ENCODE data around the gene LRIG2. TPM values are rescaled to one million over a fixed set of nuclear protein-coding genes. Genes with fewer than 3 reads are reported as not detected.
"Not testable (repeated sequence)": the region's sequence is repeated elsewhere in the genome, so short reads cannot be mapped to it uniquely, and the experiment has no call there.

Gene LRIG2
- total RNA-seq, 1 experiment from 2014 or later = 7.2 TPM

DNA sequence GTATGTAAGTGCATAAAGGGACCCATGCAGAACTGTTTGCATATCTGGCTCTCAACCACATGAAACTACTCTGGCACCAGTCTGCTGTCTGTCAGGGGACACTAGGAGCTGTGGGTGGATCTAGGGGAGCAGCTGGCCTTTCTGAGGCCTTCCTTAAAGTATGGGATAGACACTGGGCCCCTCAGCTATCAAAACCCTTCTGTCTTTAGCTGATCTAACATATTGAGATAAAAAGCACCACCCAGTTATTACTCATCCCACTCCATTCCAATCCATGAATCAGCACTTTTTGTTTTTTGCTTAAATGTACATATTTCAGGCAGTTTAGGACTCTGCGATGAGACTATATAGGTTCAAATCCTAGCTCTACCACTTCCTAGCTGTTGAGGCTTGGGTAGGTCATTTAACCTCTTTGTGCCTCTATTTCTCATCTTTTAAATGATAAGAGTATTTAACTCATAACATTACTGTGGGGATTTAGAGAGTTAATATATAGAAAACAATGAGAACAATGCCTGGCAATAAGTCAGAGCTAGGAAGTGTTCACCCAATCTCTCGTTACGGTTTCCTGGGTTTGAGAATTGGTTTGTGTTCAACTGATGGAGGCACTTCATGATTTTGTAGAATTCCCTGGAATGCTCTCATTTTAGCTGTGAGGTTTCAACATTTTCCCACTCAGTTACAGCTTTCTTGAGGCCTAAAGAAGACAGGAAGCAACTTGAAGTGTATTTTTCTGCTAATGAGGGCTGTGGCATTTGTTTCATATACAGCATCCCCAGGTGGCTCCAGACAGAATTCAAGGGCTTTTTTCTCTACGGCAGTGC, 68.9 kb downstream of the LRIG2 start:
- H3K27me3 ChIP-seq (replicated peaks) = no peaks in the 10 kb centered on the region
- no peak overlapping the region for H3K27ac ChIP-seq
- H3K9me3 ChIP-seq (replicated peaks) = no peaks in the 10 kb centered on the region
- peaks cover 18% of the 10 kb centered on the region for H3K4me1 ChIP-seq (replicated peaks)
- H3K4me3 ChIP-seq = no peak overlapping the region
- DNase-seq (ENCODE audit: low read depth in 1 of 2, low spot score in 2 of 2) = peak in 1 of 2 experiments; percentile 22
- no peaks in the 10 kb centered on the region for H3K36me3 ChIP-seq

DNA sequence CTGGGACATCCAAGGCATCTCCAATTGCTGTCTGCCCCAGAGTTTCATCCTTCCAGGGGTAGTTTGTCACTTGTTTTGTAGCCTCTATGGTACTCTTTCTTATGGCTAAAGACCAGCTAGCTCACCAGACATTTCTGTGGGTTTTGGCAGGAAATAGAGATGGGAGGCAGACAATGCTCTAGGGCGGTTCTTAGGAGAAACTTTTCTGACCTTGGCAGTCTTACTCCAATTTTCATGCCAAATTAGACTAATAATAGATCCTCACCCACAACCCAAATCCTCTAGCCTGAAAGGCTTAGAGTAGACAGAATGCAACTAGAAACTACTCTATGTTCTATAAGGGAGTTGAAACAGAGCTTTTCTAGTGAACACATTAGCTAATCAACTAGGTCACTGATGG, 69.8 kb downstream of the LRIG2 start:
- no peaks in the 10 kb centered on the region for H3K36me3 ChIP-seq
- no peak for DNase-seq (ENCODE audit: low read depth in 1 of 2, low spot score in 2 of 2)
- no peaks in the 10 kb centered on the region for H3K9me3 ChIP-seq (replicated peaks)
- H3K4me3 ChIP-seq = no peak overlapping the region
- no peaks in the 10 kb centered on the region for H3K27me3 ChIP-seq (replicated peaks)
- H3K4me1 ChIP-seq (replicated peaks) = peaks cover 18% of the 10 kb centered on the region
- H3K27ac ChIP-seq = no peak overlapping the region

DNA sequence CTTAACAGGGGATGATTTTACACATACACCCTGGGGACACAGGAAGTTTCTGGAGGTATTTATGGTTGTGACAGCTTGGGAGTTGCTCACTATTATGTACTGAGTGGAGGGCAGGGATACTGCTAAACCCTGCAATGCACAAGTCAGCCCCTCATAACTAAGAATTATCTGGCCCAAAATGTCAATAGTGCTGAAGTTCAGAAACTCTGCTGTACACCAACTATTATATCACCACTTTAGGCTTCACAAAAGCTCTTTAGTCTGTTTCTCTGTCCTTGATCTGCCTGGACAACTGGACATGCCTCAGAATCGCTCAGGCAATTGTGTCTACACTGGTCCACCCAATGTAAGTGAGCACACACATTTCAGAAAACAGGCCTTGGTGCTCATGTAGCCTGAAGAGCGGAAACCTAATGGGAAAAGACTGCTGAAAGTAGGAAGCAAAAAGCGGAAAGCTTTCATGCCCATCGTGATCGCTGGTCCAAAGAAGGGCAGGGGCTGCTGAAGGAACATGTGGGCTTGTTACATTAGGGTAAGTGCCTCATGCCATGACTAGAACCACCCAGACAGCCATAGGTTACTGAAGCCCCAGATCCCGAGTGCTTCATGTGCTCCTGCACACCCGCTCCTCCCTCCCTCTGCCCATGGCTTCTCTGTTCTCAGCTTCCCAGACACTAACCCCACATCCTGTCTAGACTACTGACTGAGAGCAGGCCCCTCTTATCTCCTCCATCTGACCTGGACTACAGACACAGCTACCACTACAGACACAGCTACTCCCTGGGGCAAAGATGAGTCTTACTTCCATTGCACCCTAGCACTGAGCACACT, 73.5 kb downstream of the LRIG2 start:
- no peaks in the 10 kb centered on the region for H3K9me3 ChIP-seq (replicated peaks)
- no peaks in the 10 kb centered on the region for H3K36me3 ChIP-seq
- no peaks in the 10 kb centered on the region for H3K27me3 ChIP-seq (replicated peaks)
- no peak overlapping the region for H3K27ac ChIP-seq
- DNase-seq (ENCODE audit: low read depth in 1 of 2, low spot score in 2 of 2) = no peak
- H3K4me3 ChIP-seq = no peak overlapping the region
- peaks cover 9% of the 10 kb centered on the region for H3K4me1 ChIP-seq (replicated peaks)

DNA sequence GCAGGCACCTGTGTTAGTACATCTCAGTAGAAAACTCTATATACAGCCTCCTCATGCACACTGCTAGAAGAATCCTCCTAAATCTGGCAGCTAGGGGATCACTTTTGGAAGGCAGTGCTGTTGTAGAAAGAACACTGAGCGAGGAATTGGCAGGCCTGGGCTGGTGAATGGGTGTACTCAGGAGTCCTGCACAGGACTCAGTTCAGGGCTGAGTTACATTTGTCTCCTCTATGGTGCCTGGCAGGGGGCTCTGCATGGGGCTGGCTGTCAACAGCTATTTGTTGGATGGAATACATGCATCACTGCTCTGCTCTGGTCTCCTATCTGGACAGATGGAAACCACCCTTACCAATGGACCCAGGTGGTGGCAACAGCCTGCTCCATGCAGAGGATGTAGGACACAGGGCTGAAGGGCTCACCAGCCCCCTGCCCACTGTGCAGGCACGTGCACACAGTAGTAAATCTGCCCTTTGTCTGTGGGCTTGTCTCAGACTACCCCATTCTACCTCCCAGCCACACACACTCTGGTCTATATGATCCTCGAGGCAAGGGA, 74.2 kb downstream of the LRIG2 start:
- Histone ChIP-seq H3K4me1 (replicated peaks) (peaks cover 3% of the 10 kb centered on the region; the same call in 1 of the 2 replicates), H3K4me3 (no peak overlapping the region), H3K36me3 (no peaks in the 10 kb centered on the region), H3K9me3 (replicated peaks) (no peaks in the 10 kb centered on the region), H3K27ac (no peak overlapping the region), H3K27me3 (replicated peaks) (no peaks in the 10 kb centered on the region)
- DNase-seq (ENCODE audit: low read depth in 1 of 2, low spot score in 2 of 2) = no peak

DNA sequence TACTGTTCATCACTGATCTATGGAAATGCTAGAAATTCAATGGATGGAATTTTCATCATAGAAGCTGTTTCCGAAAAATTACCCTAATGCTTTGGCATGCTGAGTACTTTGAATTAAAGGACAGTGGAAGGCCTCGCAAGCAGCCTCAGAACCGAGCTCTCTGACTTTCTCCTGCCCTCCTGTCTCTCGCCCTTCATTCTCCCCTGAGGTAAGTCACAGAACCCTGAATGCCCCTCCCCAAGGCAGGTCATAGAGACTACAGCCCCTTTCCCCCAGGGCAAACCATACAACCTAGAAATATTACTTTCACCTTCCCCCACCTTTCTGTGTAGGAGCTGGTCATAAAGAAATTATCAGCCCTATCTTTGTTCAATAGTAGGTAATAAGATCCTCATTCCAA, 74.8 kb downstream of the LRIG2 start:
- Histone ChIP-seq H3K27me3 (replicated peaks) (no peaks in the 10 kb centered on the region), H3K4me1 (replicated peaks) (no peaks in the 10 kb centered on the region), H3K36me3 (no peaks in the 10 kb centered on the region), H3K9me3 (replicated peaks) (no peaks in the 10 kb centered on the region), H3K4me3 (no peak overlapping the region), H3K27ac (no peak overlapping the region)
- no peak for DNase-seq (ENCODE audit: low read depth in 1 of 2, low spot score in 2 of 2)

DNA sequence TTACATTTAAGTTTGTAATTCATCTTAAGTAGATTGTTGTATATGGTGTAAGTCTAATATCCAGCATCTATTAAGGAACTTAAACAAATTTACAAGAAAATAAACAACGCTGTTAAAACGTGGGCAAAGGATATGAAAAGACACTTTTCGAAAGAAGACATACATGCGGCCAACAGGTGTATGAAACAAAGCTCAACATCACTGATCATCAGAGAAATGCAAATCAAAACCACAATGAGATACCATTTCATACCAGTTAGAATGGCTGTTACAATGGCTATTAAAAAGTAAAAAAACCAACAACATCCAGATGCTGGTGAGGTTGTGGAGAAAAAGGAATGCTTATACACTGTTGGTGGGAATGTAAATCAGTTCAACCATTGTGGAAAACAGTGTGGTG, 77.5 kb downstream of the LRIG2 start:
- not testable (repeated sequence) for H3K36me3 ChIP-seq; H3K4me1 ChIP-seq (replicated peaks); H3K4me3 ChIP-seq; H3K27ac ChIP-seq; DNase-seq (ENCODE audit: low read depth in 1 of 2, low spot score in 2 of 2); H3K9me3 ChIP-seq (replicated peaks); H3K27me3 ChIP-seq (replicated peaks)

DNA sequence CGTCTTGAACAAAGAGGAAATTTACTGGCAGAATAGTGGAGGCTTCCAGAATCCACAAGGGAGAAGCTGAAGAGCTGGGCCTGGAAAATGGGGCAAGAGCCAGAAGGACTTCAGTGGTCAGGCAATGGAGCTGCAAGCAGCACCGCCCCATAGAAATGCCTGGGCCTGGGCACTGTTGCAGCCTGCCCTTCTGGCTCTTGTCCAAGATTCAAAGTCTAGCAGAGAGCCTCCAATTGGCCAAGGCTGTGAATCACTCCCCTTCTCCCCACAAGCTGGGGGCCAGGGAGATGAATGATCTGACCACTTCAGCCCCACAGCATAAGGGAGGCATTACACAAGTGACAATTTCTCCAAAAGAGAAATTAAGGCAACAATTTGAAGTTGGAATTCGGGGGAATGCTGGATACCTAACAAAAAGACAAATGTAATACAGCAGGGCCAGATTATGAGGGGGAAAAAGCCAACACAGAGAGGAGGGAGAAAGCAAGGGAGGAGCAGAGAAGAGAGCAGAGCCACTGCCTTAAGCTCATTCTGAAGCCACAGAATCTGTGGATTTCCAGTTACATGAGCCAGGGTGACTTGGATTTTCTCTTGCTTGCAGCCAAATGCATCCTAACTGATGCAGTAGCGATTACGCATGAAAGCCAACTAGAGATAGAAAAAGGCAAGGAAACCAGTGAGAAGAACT, 80.3 kb downstream of the LRIG2 start:
- Histone ChIP-seq H3K27me3 (replicated peaks) (no peaks in the 10 kb centered on the region), H3K36me3 (no peaks in the 10 kb centered on the region), H3K9me3 (replicated peaks) (no peaks in the 10 kb centered on the region), H3K4me1 (replicated peaks) (no peaks in the 10 kb centered on the region), H3K27ac (no peak overlapping the region), H3K4me3 (no peak overlapping the region)
- DNase-seq (ENCODE audit: low read depth in 1 of 2, low spot score in 2 of 2) = no peak

DNA sequence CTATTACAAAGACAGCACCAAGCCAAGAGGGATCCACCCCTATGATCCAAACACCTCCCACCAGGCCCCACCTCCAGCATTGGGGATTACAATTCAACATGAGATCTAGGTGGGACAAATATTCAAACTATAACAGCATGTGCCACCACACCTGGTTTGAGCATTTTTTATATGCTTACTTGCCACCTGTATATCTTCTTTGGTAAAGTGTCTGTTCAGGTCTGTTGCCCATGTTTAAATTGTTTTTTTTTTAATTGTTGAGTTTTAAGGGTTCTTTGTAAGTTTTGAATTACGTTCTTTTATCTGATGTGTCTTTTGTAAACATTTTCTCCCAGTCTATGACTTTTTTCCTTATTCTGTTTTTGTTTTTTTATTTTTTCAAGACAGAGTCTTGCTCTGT, 83.4 kb downstream of the LRIG2 start:
- H3K4me1 ChIP-seq (replicated peaks) = no peaks in the 10 kb centered on the region
- H3K36me3 ChIP-seq = no peaks in the 10 kb centered on the region
- H3K27me3 ChIP-seq (replicated peaks) = no peaks in the 10 kb centered on the region
- H3K4me3 ChIP-seq = no peak overlapping the region
- no peak overlapping the region for H3K27ac ChIP-seq
- DNase-seq (ENCODE audit: low read depth in 1 of 2, low spot score in 2 of 2) = no peak
- no peaks in the 10 kb centered on the region for H3K9me3 ChIP-seq (replicated peaks)

DNA sequence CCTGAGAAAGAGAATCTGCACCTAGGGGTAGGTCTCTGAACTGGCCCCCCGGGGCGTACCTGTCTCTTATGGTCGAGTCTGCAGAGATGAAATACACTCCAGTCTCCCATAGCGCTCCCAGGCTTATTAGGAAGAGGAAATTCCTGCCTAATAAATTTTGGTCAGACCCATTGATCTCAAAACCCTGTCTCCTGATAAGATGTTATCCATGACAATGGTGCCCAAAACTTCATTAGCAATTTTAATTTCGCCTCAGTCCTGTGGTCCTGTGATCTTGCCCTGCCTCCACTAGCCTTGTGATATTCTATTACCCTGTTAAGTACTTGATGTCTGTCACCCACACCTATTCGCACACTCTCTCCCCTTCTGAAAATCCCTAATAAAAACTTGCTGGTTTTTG, 85.7 kb downstream of the LRIG2 start:
- not testable (repeated sequence) for DNase-seq (ENCODE audit: low read depth in 1 of 2, low spot score in 2 of 2); H3K9me3 ChIP-seq (replicated peaks); H3K27me3 ChIP-seq (replicated peaks); H3K4me1 ChIP-seq (replicated peaks); H3K4me3 ChIP-seq; H3K27ac ChIP-seq; H3K36me3 ChIP-seq

DNA sequence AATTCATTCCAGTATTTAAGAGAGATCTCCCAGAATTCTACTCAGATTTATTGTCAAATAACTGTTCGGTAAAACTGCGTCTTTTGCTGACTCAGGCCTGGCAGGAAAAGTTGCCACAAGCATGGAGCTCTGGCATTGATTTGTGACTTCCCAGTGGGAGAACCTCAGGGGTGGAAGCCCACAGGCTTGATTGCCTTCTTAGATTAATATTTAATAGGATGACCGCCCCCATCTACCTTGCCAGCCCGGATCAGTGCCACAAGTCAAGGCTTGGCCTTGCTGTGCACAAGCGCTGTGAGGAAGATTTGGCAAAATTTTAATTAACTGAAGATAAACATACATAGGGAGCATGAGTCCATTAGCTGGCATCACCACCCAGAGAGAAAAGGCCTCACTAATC, 93.5 kb downstream of the LRIG2 start:
- H3K27me3 ChIP-seq (replicated peaks) = 0 out of 2 replicates have a peak, but pooled peaks cover 6% of the 10 kb centered on the region
- no peak overlapping the region for H3K4me3 ChIP-seq
- no peaks in the 10 kb centered on the region for H3K4me1 ChIP-seq (replicated peaks)
- H3K9me3 ChIP-seq (replicated peaks) = no peaks in the 10 kb centered on the region
- no peak for DNase-seq (ENCODE audit: low read depth in 1 of 2, low spot score in 2 of 2)
- no peaks in the 10 kb centered on the region for H3K36me3 ChIP-seq
- H3K27ac ChIP-seq = no peak overlapping the region

DNA sequence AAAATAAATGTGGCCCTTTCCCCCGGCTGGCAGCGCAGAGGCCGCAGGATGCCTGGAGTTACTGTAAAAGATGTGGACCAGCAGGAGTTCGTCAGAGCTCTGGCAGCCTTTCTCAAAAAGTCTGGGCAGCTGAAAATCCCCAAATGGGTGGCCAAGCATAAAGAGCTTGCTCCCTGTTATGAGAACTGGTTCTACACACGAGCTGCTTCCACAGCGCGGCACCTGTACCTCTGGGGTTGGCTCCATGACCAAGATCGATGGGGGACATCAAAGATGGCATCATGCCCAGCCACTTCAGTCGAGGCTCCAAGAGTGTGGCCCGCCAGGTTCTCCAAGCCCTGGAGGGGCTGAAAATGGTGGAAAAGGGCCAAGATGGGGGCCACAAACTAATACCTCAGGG, 95.9 kb downstream of the LRIG2 start:
- no peaks in the 10 kb centered on the region for H3K36me3 ChIP-seq
- no peaks in the 10 kb centered on the region for H3K27me3 ChIP-seq (replicated peaks)
- no peak overlapping the region for H3K27ac ChIP-seq
- H3K4me1 ChIP-seq (replicated peaks) = no peaks in the 10 kb centered on the region
- H3K4me3 ChIP-seq = no peak overlapping the region
- DNase-seq (ENCODE audit: low read depth in 1 of 2, low spot score in 2 of 2) = no peak
- H3K9me3 ChIP-seq (replicated peaks) = no peaks in the 10 kb centered on the region; the same call in 1 of the 2 replicates

DNA sequence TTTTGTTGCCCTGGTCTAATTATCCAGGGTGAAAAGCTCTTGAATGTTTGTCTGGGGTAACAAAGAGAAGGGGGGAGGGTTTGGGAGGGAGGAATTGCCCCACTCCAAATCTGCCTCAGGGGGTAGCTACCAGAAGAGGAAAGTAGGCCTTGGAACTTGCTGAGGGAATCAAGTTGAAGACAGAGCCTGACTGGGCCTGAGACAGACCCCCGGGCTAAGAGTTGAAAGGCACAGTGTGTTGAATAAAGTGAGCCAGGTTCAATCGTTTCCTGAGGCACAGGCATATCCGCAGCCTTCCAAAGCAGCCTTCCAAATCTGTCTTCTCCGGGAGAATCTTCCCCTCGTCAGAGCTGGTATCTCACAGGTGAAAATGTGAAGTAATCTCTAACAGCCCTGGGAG, 96.6 kb downstream of the LRIG2 start:
- H3K9me3 ChIP-seq (replicated peaks) = no peaks in the 10 kb centered on the region; the same call in 1 of the 2 replicates
- no peak overlapping the region for H3K27ac ChIP-seq
- H3K27me3 ChIP-seq (replicated peaks) = no peaks in the 10 kb centered on the region
- H3K4me1 ChIP-seq (replicated peaks) = no peaks in the 10 kb centered on the region
- no peak overlapping the region for H3K4me3 ChIP-seq
- DNase-seq (ENCODE audit: low read depth in 1 of 2, low spot score in 2 of 2) = no peak
- H3K36me3 ChIP-seq = no peaks in the 10 kb centered on the region

DNA sequence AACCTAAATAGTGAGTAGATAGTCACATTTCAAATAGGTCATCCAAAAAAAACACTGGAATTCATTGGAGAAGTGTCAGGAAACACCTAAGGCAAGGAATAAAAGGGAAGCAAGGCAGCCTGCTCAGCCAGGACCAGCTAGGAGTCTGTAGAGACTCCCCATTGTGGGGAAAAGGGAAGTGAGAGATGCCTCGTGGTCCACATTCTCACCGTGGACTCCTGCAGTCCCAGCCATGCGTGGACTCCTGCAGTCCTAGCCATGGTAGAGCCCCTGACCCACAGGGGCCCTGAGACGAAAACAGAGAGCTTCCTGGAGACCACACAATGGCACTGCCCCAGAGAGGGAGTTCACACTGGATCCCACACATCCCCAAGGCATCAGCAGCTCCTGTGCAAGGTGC, 97.5 kb downstream of the LRIG2 start:
- Histone ChIP-seq H3K9me3 (replicated peaks) (no peaks in the 10 kb centered on the region; the same call in 1 of the 2 replicates), H3K4me3 (no peak overlapping the region), H3K27me3 (replicated peaks) (no peaks in the 10 kb centered on the region), H3K36me3 (no peaks in the 10 kb centered on the region), H3K27ac (no peak overlapping the region), H3K4me1 (replicated peaks) (no peaks in the 10 kb centered on the region)
- no peak for DNase-seq (ENCODE audit: low read depth in 1 of 2, low spot score in 2 of 2)
